ENCODE results near the gene TMEM163.

The TMEM163 gene

DNA sequence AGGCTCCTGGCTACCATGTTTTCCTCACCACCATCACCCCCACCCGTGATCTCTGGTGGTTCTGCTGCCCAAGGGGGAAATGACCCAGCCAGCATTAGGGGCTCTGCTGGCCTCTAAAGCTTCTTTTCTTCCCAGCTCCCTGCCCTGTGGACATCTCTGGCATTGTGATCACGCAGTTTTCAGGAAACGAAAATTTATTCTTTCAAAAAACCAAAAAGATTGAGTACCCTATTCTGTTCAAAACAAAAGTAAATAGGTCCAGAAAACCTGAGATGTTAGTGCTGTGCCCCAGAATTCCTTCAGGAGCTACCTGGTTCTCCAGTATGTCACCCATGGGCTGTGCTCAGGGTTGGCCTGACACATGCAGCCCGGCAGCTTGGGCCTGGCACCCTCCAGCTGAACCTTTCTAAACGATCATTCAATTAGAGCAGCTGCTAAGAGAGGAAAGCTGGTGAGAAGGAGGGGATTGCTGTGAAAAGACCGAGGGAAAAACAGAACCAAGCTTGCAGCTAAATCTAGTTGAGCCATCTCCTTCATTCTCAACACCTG is 307.4 kb downstream of the TMEM163 start:
- no peak overlapping the region for H3K27ac ChIP-seq (ENCODE audit: low read depth, low read length)
- H3K36me3 ChIP-seq (ENCODE audit: insufficient read depth, low read length): no peaks in the 10 kb centered on the region
- peaks cover 52% of the 10 kb centered on the region for H3K4me1 ChIP-seq (ENCODE audit: control insufficient read depth, insufficient read depth, low read length, unreplicated experiment)
- no peak overlapping the region for H2AFZ ChIP-seq (ENCODE audit: low read length, unreplicated experiment)
- no peaks in the 10 kb centered on the region for H3K27me3 ChIP-seq (ENCODE audit: insufficient read depth, low read length)
- H3K79me2 ChIP-seq (ENCODE audit: control insufficient read depth, insufficient read depth, low read length, unreplicated experiment): no peaks in the 10 kb centered on the region
- no peak overlapping the region for H3K4me3 ChIP-seq (ENCODE audit: low read depth, low read length)

DNA sequence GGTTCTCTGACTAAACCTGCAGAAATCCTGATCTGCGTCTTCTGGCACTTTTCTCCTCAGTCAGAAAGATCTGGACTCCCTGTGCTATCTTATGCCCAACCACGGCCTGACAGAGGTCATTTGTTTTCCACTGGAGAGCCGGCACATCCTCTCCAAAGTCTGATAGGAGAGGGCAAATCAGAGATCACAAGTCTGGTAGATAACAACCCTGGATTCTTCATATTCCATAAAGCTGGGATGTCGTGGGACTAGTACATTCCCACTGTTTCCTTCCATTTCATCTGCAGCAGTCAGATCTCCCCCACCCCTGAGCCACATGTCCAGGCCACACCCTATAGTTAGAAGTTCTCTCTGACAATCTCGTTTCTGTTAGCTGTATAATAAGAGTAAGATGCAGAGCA is 308.0 kb downstream of the TMEM163 start:
- H3K27ac ChIP-seq (ENCODE audit: low read depth, low read length): no peak overlapping the region
- no peaks in the 10 kb centered on the region for H3K27me3 ChIP-seq (ENCODE audit: insufficient read depth, low read length)
- no peaks in the 10 kb centered on the region for H3K79me2 ChIP-seq (ENCODE audit: control insufficient read depth, insufficient read depth, low read length, unreplicated experiment)
- no peak overlapping the region for H2AFZ ChIP-seq (ENCODE audit: low read length, unreplicated experiment)
- H3K36me3 ChIP-seq (ENCODE audit: insufficient read depth, low read length): no peaks in the 10 kb centered on the region
- H3K4me1 ChIP-seq (ENCODE audit: control insufficient read depth, insufficient read depth, low read length, unreplicated experiment): peaks cover 57% of the 10 kb centered on the region
- H3K4me3 ChIP-seq (ENCODE audit: low read depth, low read length): no peak overlapping the region

DNA sequence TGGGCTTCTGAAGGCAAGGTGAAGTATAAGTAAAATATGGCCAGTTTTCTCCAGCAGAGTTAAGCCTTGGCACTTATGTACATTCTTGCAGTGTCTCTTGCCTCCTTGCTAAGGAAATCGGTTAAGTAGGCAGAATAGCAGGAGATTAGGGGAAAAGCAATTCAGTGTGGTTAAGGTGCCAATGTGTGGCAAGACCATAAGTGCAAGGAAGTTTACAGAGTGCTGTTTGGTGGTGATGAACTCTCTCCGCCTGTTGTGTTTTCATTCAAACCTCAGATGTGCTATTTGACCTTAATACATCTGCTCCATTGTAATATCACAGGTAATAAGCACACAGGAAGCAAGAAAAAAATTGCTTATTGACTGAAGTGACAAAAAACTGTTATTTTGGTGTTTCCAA is 308.8 kb downstream of the TMEM163 start:
- no peak overlapping the region for H3K27ac ChIP-seq (ENCODE audit: low read depth, low read length)
- H3K4me3 ChIP-seq (ENCODE audit: low read depth, low read length): no peak overlapping the region
- no peaks in the 10 kb centered on the region for H3K79me2 ChIP-seq (ENCODE audit: control insufficient read depth, insufficient read depth, low read length, unreplicated experiment)
- no peak overlapping the region for H2AFZ ChIP-seq (ENCODE audit: low read length, unreplicated experiment)
- no peaks in the 10 kb centered on the region for H3K27me3 ChIP-seq (ENCODE audit: insufficient read depth, low read length)
- H3K36me3 ChIP-seq (ENCODE audit: insufficient read depth, low read length): no peaks in the 10 kb centered on the region
- peaks cover 65% of the 10 kb centered on the region for H3K4me1 ChIP-seq (ENCODE audit: control insufficient read depth, insufficient read depth, low read length, unreplicated experiment)

DNA sequence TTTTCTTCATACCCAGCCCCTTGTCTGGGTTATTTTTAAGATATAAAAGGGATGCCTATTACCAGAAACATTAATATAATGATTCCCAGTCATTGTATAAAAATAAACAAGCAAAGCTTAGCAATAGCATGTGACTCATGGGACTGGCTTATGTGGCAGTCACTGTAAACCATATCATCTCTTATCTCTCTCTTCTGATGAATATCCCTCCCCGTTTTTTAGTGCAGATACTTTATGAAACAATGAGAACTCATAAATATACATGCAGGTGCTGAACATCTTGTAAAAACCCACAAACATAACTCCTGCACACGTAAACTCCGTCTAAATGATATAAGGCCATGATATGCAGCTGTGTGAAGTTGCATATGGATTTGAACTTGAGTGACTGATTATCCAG is 310.0 kb downstream of the TMEM163 start:
- peaks cover 72% of the 10 kb centered on the region for H3K4me1 ChIP-seq (ENCODE audit: control insufficient read depth, insufficient read depth, low read length, unreplicated experiment)
- H3K27ac ChIP-seq (ENCODE audit: low read depth, low read length): peak overlapping the region; percentile 77

DNA sequence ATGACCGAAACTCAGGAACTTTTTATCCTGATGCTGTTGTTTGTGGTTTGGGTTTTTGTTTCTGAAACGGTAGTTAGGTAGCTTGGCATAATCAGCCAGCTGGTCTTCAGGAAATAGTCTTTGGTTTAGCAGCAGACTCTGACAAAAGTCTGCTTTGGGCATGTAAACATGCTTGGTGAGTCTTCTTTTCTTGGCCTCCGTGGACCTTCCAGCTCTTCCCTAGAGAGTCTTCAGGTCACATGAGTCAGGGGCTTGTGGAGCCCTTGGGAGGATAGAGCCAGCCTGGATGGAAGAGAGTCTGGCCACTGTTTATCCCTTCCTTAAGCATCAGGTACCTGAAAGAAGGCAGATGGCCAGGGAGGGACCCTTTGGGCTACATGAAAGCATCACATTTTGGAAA is 310.4 kb downstream of the TMEM163 start:
- Histone ChIP-seq H3K79me2 (ENCODE audit: control insufficient read depth, insufficient read depth, low read length, unreplicated experiment) (no peaks in the 10 kb centered on the region), H3K36me3 (ENCODE audit: insufficient read depth, low read length) (no peaks in the 10 kb centered on the region), H3K27ac (ENCODE audit: low read depth, low read length) (peak overlapping the region; percentile 77), H3K4me1 (ENCODE audit: control insufficient read depth, insufficient read depth, low read length, unreplicated experiment) (peaks cover 75% of the 10 kb centered on the region), H3K27me3 (ENCODE audit: insufficient read depth, low read length) (no peaks in the 10 kb centered on the region), H2AFZ (ENCODE audit: low read length, unreplicated experiment) (no peak overlapping the region), H3K4me3 (ENCODE audit: low read depth, low read length) (0 out of 2 replicates have a peak overlapping the region, but pooled peaks have one; percentile 2)

More for the DNA sequence above, 310.0 kb downstream of the TMEM163 start:
- Histone ChIP-seq H3K79me2 (ENCODE audit: control insufficient read depth, insufficient read depth, low read length, unreplicated experiment) (no peaks in the 10 kb centered on the region), H3K36me3 (ENCODE audit: insufficient read depth, low read length) (no peaks in the 10 kb centered on the region), H2AFZ (ENCODE audit: low read length, unreplicated experiment) (no peak overlapping the region), H3K27me3 (ENCODE audit: insufficient read depth, low read length) (no peaks in the 10 kb centered on the region), H3K4me3 (ENCODE audit: low read depth, low read length) (0 out of 2 replicates have a peak overlapping the region, but pooled peaks have one; percentile 2)

DNA sequence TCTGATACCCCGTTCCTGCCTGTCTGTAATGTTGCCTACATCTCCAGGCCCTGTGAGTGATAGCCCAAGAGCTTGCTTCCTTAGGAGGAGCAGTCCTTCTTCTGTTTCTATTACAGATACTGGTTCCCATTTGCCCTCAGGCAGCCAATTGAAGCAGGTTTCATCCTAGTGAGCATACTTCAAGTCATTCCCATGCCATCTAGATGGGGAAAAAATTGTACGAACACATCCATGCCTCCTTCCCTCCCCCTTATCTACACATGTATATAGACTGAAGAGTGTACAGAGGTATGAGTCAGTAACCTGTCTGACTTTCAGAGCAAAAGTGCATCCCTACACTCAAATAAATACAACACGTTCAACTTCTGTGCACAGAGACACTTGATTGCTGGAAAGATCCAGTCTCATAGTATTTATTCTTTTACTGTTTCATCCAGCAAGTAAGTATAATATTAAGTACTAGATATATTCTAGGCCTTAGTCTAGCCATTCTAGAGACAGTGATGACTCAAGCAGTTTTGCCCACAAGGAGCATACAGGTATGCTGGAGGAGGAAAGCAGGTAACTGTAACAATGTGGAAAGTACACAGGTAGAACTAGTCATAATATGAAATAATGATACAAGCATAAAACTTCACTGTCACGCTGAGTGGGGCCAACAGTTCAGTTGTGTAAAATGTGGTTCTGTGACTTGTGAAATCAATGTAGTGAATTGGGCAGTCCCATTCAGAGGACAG is 311.5 kb downstream of the TMEM163 start:
- Histone ChIP-seq H3K36me3 (ENCODE audit: insufficient read depth, low read length) (no peaks in the 10 kb centered on the region), H3K4me1 (ENCODE audit: control insufficient read depth, insufficient read depth, low read length, unreplicated experiment) (peaks cover 86% of the 10 kb centered on the region), H3K4me3 (ENCODE audit: low read depth, low read length) (no peak overlapping the region), H2AFZ (ENCODE audit: low read length, unreplicated experiment) (no peak overlapping the region), H3K27me3 (ENCODE audit: insufficient read depth, low read length) (no peaks in the 10 kb centered on the region), H3K79me2 (ENCODE audit: control insufficient read depth, insufficient read depth, low read length, unreplicated experiment) (no peaks in the 10 kb centered on the region), H3K27ac (ENCODE audit: low read depth, low read length) (peak overlapping the region; percentile 77; the same call in 1 of the 2 replicates)

DNA sequence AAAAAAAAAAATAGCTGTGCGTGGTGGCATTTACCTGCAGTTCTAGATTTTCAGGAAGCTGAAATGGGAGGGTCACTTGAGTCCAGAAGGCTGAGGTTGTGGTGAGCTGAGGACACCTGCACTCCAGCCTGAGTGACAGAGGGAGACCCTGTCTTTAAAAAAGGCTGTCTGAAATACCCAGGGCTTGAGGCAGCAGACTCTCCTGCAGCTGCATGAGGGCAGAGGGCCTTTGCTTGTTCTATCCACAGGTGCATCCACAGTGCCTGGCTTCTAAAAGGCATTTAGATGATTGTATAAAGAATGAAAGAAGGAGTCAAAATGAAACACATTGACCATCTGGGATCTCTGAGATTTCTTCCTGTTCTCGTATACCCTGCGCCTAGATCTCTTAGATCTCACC is 312.1 kb downstream of the TMEM163 start:
- no peak overlapping the region for H3K4me3 ChIP-seq (ENCODE audit: low read depth, low read length)
- peaks cover 91% of the 10 kb centered on the region for H3K4me1 ChIP-seq (ENCODE audit: control insufficient read depth, insufficient read depth, low read length, unreplicated experiment)
- H3K27ac ChIP-seq (ENCODE audit: low read depth, low read length): peak overlapping the region; percentile 47; the same call in 1 of the 2 replicates
- H3K36me3 ChIP-seq (ENCODE audit: insufficient read depth, low read length): no peaks in the 10 kb centered on the region
- H2AFZ ChIP-seq (ENCODE audit: low read length, unreplicated experiment): no peak overlapping the region
- no peaks in the 10 kb centered on the region for H3K79me2 ChIP-seq (ENCODE audit: control insufficient read depth, insufficient read depth, low read length, unreplicated experiment)
- no peaks in the 10 kb centered on the region for H3K27me3 ChIP-seq (ENCODE audit: insufficient read depth, low read length)

DNA sequence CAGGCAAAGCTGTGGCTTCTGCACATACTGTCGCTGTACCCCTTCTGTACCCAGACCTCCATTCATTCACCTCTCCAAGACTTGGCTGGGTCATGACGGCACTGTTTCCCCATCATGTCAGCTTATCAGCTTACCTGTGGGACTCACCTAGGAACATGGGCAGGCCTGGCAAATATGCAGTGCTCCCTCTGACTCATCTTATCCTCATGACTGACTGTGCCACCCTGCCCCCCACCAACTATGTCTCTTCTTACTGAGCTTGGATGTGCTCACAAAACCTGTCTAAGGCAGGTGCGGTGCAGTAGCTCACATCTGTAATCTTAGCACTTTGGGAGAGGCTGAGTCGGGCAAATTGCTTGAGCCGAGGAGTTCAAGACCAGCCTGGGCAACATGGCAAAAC is 312.5 kb downstream of the TMEM163 start:
- H2AFZ ChIP-seq (ENCODE audit: low read length, unreplicated experiment): no peak overlapping the region
- no peaks in the 10 kb centered on the region for H3K79me2 ChIP-seq (ENCODE audit: control insufficient read depth, insufficient read depth, low read length, unreplicated experiment)
- H3K27me3 ChIP-seq (ENCODE audit: insufficient read depth, low read length): no peaks in the 10 kb centered on the region
- H3K36me3 ChIP-seq (ENCODE audit: insufficient read depth, low read length): no peaks in the 10 kb centered on the region
- H3K27ac ChIP-seq (ENCODE audit: low read depth, low read length): peak overlapping the region; percentile 47
- H3K4me1 ChIP-seq (ENCODE audit: control insufficient read depth, insufficient read depth, low read length, unreplicated experiment): peaks cover 93% of the 10 kb centered on the region
- H3K4me3 ChIP-seq (ENCODE audit: low read depth, low read length): no peak overlapping the region

Measured in ACC112 (cell line).